Frontal cortex (tissue), 4 donors: Measurements from ENCODE around the gene IL1RL2. TPM values are rescaled to one million over a fixed set of nuclear protein-coding genes. Genes with fewer than 3 reads are reported as not detected.

Source experiments
- DNase-seq, 2 donors: peaks; one replicate each; pipeline ENCODE4 v3.0.0; 2012; ENCODE audit warnings: low spot score in 2 of 2
- FAIRE-seq: peaks from 2 replicates; lab custom pipeline; 2012; peaks lifted over from hg19 to GRCh38; lab: Jason Lieb, UNC
- total RNA-seq: library from RNA; depleted of rRNA; stranded (reverse); fragments of >200 nt; gene quantifications from one replicate; pipeline ENCODE4 v1.2.3, GENCODE V29; 2014
- donor health status: control.
- donor health status: control.
- donor health status: control.

Gene IL1RL2
- total RNA-seq, 1 donor from 2014 or later: 0.82 TPM

GRCh38 chr2:102235042-102235473 lies 48.2 kb downstream of the IL1RL2 start:
- FAIRE-seq: no peak

GRCh38 chr2:102235491-102235890 lies 48.7 kb downstream of the IL1RL2 start:
- no peak for FAIRE-seq
- no peak for DNase-seq

More at GRCh38 chr2:102235042-102235473, 48.2 kb downstream of the IL1RL2 start:
- DNase-seq: no peak

- FAIRE-seq (no peak), DNase-seq (no peak)
Measured at GRCh38 chr2:102236132-102236531, 49.3 kb downstream of the IL1RL2 start.

- no peak for FAIRE-seq
- no peak for DNase-seq
Measured at GRCh38 chr2:102237176-102237575, 50.4 kb downstream of the IL1RL2 start.

- no peak for FAIRE-seq
- no peak for DNase-seq
Measured at GRCh38 chr2:102238039-102238756, 51.4 kb downstream of the IL1RL2 start.

- FAIRE-seq: no peak
Measured at GRCh38 chr2:102238778-102239177, 52.0 kb downstream of the IL1RL2 start.

GRCh38 chr2:102239344-102239743 lies 52.5 kb downstream of the IL1RL2 start:
- DNase-seq (no peak), FAIRE-seq (no peak)

More at GRCh38 chr2:102238778-102239177, 52.0 kb downstream of the IL1RL2 start:
- no peak for DNase-seq

- DNase-seq: peak; percentile 72 to 86
- FAIRE-seq: no peak
Measured at GRCh38 chr2:102240640-102241370, 54.0 kb downstream of the IL1RL2 start.

- DNase-seq: no peak
- FAIRE-seq: no peak
Measured at GRCh38 chr2:102241616-102242305, 54.9 kb downstream of the IL1RL2 start.

GRCh38 chr2:102245266-102246151 lies 58.7 kb downstream of the IL1RL2 start:
- no peak for DNase-seq
- no peak for FAIRE-seq

- FAIRE-seq: no peak
- no peak for DNase-seq
Measured at GRCh38 chr2:102250278-102250821, 63.5 kb downstream of the IL1RL2 start.

- no peak for FAIRE-seq
- peak in 1 of 2 donors; percentile 42 for DNase-seq
Measured at GRCh38 chr2:102251042-102251848, 64.4 kb downstream of the IL1RL2 start.

GRCh38 chr2:102251849-102252203 lies 65.0 kb downstream of the IL1RL2 start:
- FAIRE-seq (no peak), DNase-seq (no peak)

GRCh38 chr2:102252236-102252635 lies 65.4 kb downstream of the IL1RL2 start:
- FAIRE-seq (no peak), DNase-seq (no peak)

GRCh38 chr2:102253140-102253752 lies 66.4 kb downstream of the IL1RL2 start:
- FAIRE-seq: no peak
- DNase-seq: no peak

GRCh38 chr2:102253753-102254150 lies 66.9 kb downstream of the IL1RL2 start:
- FAIRE-seq (no peak), DNase-seq (no peak)

- FAIRE-seq (peak; percentile 77), DNase-seq (no peak)
Measured at GRCh38 chr2:102256276-102256675, 69.5 kb downstream of the IL1RL2 start.

- FAIRE-seq: no peak
Measured at GRCh38 chr2:102256874-102257462, 70.1 kb downstream of the IL1RL2 start.

More at GRCh38 chr2:102256874-102257462, 70.1 kb downstream of the IL1RL2 start:
- DNase-seq: no peak
